H1 (cell line): ENCODE results near the gene CAMK1G. TPM values are rescaled to one million over a fixed set of nuclear protein-coding genes. Genes with fewer than 3 reads are reported as not detected.

Experiments used
- ATF3 ChIP-seq: IDR thresholded peaks from 2 replicates; pipeline ENCODE4 v1.6.1; 2011; ENCODE audit warnings: low read depth, mild to moderate bottlenecking, low read length; ENCODE audit not compliant: insufficient read depth
- CHD7 ChIP-seq: fragments of 300-600 bp; sonication (generic); IDR thresholded peaks from 2 replicates; pipeline ENCODE4 v1.7.1; 2012; ENCODE audit warnings: low read length, moderate library complexity, mild to moderate bottlenecking, inconsistent platforms; ENCODE audit not compliant: insufficient replicate concordance
- TAF1 ChIP-seq: IDR thresholded peaks from 2 replicates; pipeline ENCODE4 v1.6.1; 2011; ENCODE audit warnings: mild to moderate bottlenecking, low read depth, low read length
- TAF7 ChIP-seq: optimal IDR thresholded peaks from 2 replicates; pipeline ENCODE3; 2011; ENCODE audit warnings: low read depth, mild to moderate bottlenecking, inconsistent platforms, low read length, moderate library complexity, borderline replicate concordance
- polyA plus RNA-seq, 7 experiments: library from polyadenylated mRNA; depleted of rRNA in 3 of 7; stranded (reverse) in 5 of 7; unstranded in 2 of 7; fragments of >200 nt in 5 of 7; fragments of 200-250 nt in 2 of 7; gene quantifications; 1 replicate in 5 of 7; 2 replicates in 1 of 7; 4 replicates in 1 of 7; pipeline versions ENCODE4 v1.2.1 to v1.2.3, GENCODE V29; 2011 to 2013; ENCODE audit warnings: missing spikeins in 2 of 7, mixed read lengths in 2 of 7
- total RNA-seq: library from RNA; stranded (reverse); fragmentation: NEBNext Ultra II Directional; extraction: Animal tissue kit (Norgen Biotek cat#: 25700); gene quantifications from 2 replicates; pipeline ENCODE4 v1.2.1, GENCODE V29; 2021

CAMK1G gene
- total and polyA plus RNA-seq, 2 of the 8 experiments (the other 6 are each of a cell fraction or from before 2014, with no cell fraction given), result 1.00 to 1.0 TPM

GRCh38 chr1:209659909-209660308 is 76.4 kb downstream of the CAMK1G start (continued):
- TF ChIP-seq ATF3 (no peak), CHD7 (no peak), TAF7 (no peak), TAF1 (no peak)
